ENCODE data around the gene TMEM208.

The TMEM208 gene

DNA sequence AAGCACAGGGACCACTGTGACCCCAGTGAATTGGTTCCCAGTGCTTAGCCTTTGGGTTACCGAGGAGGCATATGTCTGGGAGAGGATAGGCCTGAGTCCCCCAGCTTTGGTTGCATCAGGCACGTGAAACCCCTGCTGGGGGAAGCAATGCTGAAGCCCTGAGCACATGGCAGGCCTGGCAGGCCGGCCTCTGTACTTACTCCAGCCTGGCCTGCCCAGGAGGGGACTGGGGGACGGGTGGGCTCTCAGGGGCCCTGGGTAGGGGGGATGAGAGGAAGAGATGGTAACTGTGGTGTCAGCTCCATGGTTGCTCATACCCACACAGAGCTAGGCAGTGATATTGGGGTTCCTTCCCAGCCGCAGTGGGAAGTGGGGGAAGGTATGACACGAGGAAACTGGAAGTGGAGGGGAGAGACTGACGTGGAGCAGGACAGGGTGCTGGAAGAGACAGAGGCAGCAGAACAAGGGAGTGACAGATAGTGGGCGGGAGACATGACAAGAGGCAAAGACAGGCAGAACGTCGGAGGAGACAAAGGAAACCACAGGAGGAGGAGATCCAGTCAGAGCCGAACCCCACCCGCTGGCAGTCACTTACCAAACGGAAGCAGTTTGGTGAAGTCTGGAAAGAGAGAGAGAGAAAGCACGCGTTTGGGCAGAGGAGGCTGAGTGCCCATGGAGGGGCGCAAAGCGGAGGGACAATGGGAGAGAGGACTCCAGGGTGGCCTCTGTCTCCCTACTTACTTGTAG, 9.1 kb downstream of the TMEM208 start:
- no peak for DNase-seq (ENCODE audit: low read depth in 2 of 3, low spot score in 2 of 3)

DNA sequence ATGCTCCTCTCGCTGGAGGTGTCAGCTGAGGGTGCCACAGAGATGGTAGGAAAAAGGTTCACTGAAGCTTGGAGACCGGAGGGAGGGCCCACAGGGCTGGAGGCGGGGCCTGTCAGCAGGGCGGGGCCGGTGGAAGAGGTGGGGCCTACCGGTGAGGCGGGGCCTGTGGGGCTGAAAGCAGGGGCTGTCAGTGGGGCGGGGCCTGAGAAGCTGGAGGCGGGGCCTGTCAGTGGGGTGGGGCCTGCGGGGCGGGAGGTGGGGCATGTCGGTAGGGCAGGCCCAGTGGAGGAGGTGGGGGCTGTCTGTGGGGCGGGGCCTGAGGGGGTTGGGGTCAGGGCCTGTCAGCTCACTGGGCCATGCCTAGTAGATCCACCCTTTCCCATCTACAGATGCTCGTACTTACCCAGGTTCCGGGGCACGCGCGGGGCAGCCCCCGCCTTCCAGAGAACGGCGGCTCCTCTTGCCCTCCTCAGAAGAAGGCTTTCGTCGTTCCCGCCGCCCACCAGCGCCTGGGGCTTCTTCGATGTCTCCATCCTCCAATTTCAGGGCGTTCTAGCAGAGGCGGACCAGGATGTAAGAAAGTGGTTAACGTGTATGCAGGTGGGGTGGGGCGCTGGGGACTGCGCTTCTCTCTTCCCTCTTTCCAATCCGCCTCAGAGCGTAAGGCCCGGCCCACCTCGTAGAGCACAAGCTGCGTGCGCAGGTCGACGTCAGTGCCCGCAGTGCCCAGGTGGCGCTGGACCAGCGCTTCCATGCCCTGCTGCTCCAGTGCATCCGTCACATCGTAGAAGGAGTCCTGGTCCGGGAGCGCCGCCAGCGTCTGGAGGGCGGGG, 9.8 kb downstream of the TMEM208 start:
- DNase-seq (ENCODE audit: low read depth in 2 of 3, low spot score in 2 of 3): peak; percentile 69 to 83 (median 73)

DNA sequence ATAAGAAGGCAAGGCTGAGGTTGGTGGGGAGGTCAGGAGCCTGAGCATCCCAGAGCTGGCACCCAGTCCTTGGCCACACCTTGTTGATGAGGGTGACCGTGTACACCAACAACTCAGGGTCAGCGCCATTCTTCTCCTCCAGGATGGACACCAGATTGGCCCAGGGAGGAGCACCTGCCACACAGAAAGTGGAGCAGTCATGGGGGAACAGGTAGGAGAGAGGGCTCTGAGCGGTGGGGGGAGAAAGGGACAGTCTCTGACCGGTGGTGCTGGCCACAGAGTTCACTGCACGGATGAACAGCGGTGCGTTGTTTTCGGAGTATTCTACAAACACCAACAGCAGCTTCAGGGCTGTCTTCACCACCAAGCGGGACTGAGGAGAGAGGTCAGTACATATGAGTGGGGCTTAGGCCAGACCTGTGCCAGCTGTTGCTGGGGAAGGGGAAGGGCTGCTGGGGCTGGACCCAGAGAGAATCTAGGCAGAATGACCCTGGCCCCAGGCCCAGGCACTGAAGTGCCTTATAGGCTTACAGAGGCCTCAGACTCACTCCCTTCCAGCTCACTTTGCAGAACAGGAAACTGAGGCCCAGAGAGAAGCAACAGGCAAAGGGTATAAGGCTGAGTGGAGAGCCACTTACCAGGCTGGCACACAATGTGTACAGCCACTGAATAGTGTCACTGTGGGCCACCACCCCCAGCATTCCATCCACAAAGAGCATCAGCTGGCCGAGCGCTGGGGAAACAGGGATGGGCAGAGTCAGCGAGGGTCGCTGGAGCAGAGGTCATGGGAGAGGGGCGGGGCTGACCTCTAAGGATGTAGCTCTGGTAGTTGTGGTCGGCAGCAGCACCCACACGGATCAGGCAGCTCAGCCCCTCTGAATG, 10.7 kb downstream of the TMEM208 start:
- DNase-seq (ENCODE audit: low read depth in 2 of 3, low spot score in 2 of 3): no peak

DNA sequence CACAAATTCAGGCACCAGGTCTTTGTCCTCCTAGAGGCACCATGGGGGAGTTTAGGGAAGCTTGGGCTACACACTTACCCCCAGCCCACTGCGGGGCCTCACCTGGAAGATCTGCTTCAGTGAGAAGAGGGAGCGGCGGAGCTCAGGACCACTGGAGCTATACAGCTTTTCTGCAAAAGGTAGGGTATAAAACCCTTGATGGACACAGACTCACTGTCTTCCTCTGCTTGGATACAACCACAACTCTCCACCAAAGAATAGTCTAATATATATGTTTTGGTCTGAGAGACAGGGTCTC, 11.3 kb downstream of the TMEM208 start:
- DNase-seq (ENCODE audit: low read depth in 2 of 3, low spot score in 2 of 3): no peak

DNA sequence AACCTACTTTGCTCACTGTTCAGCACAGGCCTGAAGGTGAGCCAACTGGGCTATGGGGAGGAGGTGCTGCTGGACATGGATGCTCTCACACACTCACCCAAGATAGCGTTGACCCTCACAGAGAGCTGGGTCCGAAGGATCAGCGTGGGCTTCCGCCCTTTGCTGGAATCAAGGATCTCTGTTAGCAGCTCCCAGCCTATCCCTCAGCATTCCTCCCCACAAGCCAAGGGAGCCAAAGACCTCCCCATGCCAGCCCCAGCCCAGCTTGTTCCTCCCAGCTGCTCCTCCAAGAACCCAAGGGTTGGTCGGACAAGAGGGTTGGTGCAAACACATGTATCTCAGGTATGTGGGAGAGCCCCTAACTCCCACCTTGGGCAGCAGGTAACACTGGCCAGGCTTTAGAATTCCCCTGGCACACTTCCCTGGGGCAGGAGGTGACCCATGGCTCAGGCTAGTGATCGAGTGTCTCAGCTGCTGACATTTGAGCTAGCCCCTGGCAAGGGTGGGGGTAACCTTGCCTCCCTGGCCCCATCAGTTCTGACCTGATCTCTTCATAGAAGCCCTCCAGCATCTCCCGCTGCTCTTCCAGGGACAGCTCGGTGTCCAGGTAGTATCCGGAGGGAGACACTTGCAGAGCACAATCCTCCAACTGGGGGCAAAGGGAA, 12.0 kb downstream of the TMEM208 start:
- DNase-seq (ENCODE audit: low read depth in 2 of 3, low spot score in 2 of 3): no peak

DNA sequence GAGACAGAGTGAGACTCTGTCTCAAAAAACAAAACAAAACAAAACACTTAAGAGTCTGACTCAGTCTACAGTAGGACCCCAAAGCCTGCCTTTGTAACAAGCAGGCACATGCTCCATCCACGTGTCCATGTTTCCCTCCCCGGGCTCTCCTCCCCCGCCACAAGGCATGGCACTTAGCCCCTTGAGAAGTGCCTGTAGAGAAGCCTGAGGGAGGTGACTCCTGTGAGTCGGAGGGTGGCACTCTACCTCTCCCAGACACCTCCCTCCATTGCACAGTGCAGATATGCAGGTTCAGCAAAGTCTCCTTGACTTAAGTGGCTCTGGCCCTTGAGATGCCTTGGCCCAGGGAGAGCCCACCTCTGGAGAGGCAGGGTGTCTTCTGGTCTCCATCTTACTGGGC, 13.6 kb downstream of the TMEM208 start:
- no peak for DNase-seq (ENCODE audit: low read depth in 2 of 3, low spot score in 2 of 3)

DNA sequence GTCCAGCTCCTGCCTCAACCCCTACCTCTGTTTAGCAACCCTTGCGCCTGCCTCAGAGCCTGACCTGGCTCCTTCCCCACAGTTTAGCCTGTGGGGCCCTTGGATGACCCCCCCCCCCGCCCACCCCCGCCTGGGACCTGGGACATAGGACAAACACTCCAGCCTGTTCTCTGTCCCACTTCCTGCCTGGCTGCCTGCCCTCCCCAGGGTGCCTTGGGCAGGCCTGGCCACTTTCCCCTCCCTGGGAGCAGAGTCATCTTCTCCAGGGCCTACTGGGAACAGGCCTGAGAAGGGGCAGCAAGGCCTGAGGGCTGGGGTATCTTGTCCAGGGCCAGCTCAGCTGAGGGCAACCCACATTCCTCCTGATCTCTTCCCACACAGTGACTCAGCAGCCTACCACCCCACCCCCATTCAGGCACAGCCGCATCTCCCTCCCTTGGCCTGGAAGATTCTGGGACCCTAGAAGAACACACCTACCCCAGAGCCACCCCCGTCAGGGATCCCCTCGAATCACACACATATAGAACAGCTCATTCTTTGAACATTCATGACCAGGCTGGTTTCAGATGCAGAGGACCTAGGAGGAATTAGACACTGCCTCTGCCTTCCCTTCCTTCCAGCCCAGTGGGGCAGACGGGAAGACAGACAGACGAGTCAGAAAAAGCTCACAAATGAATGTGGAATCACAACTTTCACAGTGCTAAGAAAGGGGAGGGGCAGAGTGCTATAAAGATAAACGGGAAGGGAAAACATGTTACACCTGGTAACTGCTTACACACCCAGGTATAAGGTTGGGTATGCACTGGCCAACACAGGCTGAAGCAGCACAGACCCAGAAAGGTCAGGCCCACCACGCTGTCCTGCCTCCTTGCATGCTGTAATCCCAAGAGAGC, 14.3 kb downstream of the TMEM208 start:
- no peak for DNase-seq (ENCODE audit: low read depth in 2 of 3, low spot score in 2 of 3)

DNA sequence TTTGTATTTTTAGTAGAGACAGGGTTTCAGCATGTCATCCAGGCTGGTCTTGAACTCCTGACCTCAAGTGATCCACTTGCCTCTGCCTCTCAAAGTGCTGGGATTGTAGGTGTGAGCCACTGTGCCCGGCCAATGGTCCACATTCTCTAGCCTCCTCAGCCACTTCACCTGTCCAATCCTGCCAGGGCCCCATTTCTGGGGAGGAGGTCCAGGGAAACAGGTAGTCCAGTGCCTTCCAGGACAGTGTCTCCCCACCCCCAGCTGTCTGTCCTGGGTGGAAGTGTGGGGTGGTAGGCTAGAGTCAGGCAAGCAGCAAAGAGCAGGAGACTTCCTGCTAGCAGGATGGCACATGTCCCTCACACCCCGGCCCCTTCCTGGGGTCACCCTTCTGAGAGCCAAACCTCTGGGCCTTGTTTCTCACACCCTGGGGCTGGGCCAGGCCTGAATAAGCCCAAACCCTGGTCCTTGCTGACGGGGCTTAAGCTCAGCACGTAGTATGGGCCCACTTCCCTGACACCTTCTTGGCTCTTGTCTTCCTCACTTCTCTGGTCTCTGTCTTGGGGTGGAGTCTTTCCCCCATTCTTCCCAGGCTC, 15.3 kb downstream of the TMEM208 start:
- DNase-seq (ENCODE audit: low read depth in 2 of 3, low spot score in 2 of 3): no peak

DNA sequence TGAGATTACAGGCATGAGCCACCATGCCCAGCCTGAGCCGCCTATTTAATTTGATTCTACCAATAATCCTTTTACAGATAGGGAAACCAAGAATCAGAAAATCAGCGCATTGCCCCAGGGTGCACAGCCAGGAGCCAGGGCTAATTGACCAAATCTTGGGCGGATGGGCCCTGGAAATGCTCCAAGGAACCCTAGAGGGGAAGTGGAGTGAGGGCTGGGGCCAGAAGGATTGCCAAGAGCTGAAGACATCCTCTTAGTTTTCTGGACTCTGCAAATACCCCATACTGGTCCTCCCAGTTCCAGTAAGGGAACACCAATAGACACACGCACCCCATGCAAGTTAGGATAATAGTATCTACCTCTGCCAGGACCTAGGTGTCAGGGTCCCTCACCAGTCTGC, 16.6 kb downstream of the TMEM208 start:
- DNase-seq (ENCODE audit: low read depth in 2 of 3, low spot score in 2 of 3): no peak

DNA sequence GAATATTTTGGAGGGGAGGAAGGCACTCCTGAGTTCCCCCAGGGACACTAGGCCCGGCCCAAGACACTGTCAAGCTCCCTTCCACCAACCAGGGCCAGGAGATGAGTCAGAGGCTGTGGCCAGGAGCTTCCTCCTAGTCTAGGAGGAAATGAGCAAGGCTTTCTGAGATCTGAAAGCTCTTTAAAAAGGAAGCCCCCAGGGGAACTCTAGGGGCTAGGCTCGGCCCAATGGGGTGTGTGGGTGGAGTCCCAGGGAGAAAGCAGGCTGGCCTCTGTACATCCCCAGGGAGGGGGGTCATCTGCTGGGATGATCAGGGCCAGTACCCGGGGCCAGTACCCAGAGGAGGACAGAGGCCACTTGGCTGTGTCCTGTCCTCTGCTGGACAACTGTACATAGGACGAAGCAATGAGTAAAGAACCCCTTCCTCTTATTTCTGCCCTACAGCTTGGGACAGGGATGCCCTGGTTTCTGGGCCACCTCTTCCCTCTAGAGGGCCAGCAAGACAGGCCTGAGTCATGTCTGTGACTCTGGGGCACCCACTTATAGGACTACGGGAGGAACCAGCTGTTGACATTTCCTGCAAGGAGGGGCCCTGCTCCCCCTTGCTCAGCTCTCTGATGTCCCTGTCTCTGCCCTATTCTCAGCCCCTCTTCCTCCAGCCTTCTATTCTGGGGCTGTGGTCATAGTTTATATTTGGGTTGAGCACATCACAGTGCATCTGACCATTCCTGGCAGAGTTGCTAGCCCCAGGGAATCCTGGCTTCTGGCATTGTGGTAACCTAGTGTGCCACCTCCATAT, 17.7 kb downstream of the TMEM208 start:
- peak in 2 of 3 experiments; percentile 44 to 72 for DNase-seq (ENCODE audit: low read depth in 2 of 3, low spot score in 2 of 3)

DNA sequence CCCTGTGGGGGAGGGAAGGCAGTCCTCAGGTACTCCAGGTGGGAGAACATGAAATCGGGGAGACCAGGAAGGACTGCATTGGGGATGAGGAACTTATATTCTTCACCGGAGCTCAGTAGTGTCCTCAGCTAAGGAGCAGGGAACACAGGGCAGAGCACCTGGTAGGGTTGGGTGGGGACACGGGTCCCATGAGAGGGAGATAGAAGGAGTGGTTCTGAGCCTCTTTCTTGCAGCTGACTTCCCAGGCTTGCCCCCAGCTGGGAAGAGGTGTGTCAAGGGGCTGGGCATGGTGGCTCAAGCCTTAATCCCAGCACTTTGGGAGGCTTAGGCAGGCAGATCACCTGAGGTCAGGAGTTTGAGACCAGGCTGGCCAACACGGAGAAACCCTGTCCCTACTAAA, 18.3 kb downstream of the TMEM208 start:
- DNase-seq (ENCODE audit: low read depth in 2 of 3, low spot score in 2 of 3): no peak

DNA sequence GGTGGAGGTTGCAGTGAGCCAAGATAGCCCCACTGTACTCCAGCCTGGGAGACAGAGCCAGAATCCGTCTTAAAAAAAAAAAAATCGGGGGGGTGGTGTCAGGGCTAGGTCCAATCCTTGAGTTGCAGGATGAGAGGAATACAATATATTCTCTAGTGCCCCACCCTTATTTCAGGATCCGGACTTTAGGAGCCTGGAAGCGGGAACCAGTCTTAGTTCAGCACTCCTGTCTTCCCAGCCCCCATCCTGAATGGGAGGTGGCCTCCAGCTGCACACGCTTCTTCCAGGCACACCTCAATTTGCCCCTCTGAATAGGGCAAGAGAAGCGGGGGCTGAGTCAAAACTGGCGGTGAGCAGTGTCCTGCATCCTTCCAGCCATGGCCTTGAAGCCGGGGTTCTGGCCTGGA, 18.7 kb downstream of the TMEM208 start:
- DNase-seq (ENCODE audit: low read depth in 2 of 3, low spot score in 2 of 3): no peak

DNA sequence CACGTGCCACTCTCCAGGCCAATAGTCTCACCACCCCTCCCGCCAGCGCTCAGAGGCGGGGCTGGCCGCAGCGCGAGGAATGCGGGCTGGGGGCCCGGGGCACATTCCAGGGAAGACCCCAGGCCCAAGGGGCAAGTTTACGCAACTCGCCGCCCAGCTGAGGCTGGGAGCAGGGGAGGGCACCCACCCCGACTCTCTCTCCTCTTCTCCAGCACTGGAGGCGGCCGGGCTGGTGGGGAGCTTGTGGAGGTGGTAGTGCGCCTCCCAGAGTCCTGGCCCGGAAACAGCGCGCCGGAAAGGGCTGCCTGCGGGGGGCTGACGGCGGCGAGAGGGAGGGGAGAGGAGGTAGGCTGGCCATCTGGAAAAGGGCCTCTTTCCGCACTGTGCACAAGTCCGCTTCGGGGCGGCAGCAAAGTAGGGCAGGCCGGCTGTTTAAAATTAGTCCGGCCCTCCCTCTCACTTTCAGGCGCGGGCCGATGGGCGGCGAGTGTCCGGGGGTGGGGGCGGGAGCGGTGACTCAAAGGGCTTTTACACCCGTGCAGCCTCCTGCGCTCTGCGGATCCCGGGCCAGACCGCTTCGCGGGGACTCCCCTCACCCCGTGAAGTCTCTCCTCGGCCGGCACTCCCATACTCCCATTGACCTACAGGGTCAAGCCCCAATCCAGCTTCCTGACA, 19.3 kb downstream of the TMEM208 start:
- peak in 2 of 3 experiments; percentile 49 to 50 for DNase-seq (ENCODE audit: low read depth in 2 of 3, low spot score in 2 of 3)

DNA sequence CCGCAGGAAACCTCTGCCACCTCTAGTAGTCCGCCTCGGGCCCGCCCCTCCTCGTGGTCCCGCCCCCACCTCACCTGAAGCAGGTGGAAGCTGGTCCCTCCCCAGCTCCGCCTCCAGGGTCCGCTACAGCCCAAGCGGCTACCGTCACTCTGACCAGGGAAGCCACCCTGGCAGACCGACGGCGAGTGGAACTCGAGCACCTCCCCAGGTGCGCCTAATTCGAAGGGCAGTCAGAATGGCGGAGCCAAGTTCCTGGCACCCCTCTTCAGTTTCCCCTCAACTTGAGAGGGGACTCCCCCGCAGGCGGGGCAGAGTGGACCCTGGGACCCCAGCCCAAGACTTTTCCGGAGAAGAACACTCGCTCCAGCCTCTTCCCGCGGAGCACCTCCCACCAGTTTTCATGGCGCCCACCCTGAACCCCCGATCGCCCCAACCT, 19.8 kb downstream of the TMEM208 start:
- peak in 1 of 3 experiments; percentile 48 for DNase-seq (ENCODE audit: low read depth in 2 of 3, low spot score in 2 of 3)

DNA sequence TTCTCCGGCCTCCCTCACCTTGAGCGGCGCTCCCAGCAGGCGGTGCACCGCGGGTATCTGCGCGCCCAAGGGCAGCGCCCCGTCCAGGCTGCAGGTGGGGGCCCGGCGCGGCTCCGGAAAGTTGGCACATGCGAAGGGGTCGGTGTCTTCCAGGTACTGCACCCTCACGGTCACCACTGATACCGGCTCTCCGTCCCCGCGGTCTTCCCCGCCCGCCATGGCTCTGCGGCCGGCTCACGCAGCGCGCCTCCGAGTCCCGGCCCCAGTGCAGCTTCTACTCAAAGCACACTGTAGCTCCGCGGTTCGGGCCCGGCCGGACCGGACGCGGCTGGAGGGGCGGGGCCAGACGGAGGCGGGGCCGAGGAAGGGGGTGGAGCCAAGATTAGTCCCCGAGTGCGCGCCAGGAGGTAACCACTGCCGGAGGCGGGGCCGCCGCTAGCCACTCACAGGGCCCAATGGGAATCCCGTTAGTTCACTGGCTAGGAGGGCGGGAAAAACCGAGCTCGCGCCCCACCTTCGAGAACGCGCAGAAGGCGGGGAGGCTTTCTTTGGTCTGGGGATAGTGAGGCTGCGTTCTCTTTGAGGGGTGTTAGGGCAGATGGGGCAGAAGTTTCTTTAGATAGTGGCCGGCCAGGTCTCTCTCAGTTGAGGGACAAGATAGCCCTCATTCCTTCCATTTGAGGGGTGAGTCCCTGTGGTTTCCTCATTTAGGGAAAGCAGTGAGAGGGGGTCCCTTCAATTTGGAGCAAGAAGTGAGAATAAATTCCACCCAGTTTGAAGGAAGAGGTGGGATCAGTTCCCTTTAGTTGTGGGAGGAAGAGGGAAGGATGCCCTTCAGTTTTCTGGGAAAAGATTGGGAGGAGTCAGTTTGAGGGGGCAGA, 20.5 kb downstream of the TMEM208 start, which contains the start of gene FHOD1:
Gene FHOD1 (minus strand): TSS at position 290 of the 881 bp plus-strand sequence. CDS start 71 bp downstream, at position 219.
- peak; percentile 94 to 98 (median 97) for DNase-seq (ENCODE audit: low read depth in 2 of 3, low spot score in 2 of 3)

DNA sequence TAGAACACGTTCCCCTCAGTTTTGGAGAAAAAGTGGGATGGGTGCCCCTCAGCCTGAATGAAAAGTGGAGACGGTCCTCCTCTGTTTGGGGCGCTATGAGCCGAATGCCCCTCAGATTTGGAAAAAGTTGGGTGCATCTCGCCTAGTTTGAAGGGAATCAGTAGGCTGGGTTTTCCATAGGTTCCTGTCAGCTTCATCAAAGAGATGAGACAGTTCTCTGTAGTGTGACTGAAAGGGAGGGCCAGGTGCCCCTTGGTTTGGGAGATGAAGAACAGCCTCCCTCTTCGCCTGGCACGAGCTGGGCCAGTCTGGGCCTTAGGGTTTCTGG, 21.1 kb downstream of the TMEM208 start:
- DNase-seq (ENCODE audit: low read depth in 2 of 3, low spot score in 2 of 3): no peak
